GM21367 (cell line): ENCODE data around the gene CTAGE1.
"Not testable (repeated sequence)": the region's sequence is repeated elsewhere in the genome, so short reads cannot be mapped to it uniquely, and the experiment has no call there.

Source experiments
- ATAC-seq: cut with Tn5 transposase; IDR thresholded peaks from one replicate; pipeline ENCODE4 v1.9.1; 2021; ENCODE audit not compliant: unreplicated experiment

CTAGE1 gene

DNA sequence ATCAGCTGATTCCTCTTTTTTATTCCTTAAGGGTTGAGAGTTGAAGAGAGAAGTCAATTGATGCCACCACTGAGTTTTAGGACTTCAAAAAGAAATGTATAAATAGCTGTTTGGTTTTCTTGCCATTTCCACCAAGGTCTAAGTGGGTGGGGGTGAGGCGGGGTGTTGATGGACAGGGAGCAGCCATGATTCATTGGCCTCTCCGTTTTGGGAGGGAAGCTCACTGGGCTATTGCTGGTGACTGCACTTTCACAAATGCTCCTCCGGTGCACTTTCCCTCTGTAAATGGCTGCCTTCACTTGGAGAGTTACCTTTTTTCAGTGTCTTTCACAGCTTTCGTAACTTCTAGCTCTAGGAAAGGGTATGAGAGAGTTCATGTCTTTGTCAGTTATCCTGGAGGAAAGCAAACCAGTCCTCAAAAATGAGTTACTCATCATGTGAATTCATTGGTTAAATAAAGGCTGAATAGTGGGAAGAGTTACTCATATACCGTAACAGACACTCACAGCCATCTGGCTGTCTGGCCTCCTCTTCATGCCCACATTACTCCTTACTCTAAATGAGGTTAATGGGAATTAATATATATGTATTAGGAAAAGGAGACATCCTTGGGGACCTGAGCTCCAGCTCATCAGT lies 17.4 kb upstream of the CTAGE1 start:
- ATAC-seq: no peak

DNA sequence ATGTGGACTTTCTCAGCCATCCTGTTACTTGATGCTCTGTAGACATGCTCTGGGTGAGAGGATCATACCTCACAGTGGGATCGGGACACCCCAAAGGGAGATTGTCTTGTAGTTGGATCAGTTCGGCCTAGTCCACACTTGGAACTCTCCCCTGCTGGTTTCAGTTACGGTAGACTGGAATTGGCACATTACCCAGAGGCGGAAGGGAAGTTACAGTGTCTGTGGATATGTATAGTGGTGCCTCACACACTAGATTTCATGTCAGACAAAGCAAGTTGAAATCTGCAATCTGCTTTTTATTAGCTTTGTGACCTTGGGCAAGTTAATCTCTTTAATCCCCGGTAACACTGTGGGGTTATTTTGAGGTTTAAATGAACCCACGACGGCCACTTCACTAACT lies 16.2 kb upstream of the CTAGE1 start:
- no peak for ATAC-seq

DNA sequence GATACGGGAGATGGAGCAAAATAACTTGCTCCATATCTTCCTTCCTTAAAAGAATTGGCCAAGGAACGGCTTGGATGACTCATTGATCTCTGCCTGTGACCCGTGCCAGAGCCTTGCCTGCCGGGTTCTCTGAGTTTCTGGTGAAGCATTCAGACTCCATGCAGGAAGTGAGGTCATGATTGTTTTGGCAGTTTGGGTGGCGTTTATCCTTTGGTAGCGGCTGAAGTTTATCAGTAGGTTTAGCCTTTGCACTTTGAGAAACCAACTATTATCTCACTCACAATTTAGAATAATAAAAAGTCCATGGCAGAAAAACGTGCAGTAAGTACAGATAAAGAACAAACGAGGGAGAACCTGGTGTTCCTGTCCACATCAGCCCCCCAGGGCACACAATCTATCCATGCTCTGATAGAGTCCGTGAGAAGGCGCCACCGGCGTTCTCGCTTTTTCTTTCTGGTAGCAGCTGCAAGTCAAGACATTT lies 15.0 kb upstream of the CTAGE1 start:
- ATAC-seq: no peak

DNA sequence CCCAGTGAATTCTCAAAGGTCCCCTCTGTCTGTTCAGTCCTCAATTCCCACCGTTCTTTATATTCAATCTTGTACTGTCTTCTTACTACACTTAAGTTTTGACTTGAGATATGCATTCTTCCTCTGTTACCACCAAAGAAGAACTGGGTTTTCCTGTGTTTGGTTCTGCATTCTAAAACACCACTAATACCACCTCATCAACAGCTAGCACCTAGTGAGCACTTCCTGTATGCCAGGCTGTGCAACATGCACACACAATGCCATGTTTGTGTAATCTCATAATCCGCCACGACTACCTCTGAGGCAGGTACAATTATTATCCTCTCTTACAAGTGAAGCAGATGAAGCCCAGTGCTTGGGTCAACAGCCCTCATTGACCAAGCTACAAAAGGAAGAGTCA lies 11.8 kb upstream of the CTAGE1 start:
- ATAC-seq: no peak

DNA sequence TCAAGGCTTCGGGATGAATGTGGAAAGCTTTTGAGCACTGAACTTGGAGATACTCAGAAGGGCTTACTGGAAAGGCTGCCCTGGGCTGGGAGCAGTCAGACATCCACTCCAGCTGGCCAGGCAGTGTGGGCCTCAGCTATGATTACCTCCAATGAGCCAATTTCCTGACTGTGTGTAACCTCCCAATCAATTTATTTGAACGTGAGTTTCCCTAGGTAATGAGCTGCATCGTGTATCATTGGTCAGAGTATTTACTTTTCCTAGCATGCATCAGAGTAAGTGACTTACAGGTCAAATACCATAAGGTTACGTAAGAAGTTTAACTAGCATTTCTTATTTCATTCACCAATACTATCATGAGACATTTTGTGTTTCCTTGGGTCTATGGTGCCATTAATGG lies 11.0 kb upstream of the CTAGE1 start:
- no peak for ATAC-seq

DNA sequence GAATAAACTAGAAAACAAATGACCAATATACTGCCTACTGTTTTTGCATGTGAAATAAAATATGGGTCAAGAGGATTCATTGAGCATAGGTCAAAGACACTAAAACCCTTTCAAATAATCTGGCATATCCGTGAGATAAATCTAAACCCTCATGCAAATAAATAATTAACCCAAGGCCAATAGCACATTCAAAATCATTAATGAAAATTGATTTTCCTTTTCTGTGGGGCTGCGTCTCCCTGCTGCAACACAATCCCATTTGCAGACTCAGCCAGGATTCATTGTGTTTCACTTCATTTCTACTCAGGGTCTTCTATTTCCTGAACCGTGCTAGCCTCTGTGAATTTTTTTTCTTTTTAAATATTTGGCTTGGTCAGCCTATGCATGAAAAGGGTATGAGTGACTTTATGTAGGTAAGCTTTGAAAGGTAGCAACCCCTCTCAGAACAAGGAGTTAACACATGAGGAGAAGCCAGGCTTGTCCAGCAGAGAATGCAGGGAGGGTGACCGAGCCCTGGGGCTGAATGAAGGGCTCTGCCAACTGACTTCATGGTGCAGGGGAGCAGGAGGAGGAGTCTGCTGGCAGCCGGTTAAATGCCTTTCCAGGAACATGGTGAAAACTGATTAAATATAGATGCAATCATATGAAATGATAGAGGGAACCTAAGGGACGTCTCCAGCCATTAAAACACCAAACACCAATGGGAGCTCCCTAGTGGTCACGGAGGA lies 10.3 kb upstream of the CTAGE1 start:
- no peak for ATAC-seq

GRCh38 chr18:22424565-22424963 lies 6.8 kb upstream of the CTAGE1 start:
- no peak for ATAC-seq

DNA sequence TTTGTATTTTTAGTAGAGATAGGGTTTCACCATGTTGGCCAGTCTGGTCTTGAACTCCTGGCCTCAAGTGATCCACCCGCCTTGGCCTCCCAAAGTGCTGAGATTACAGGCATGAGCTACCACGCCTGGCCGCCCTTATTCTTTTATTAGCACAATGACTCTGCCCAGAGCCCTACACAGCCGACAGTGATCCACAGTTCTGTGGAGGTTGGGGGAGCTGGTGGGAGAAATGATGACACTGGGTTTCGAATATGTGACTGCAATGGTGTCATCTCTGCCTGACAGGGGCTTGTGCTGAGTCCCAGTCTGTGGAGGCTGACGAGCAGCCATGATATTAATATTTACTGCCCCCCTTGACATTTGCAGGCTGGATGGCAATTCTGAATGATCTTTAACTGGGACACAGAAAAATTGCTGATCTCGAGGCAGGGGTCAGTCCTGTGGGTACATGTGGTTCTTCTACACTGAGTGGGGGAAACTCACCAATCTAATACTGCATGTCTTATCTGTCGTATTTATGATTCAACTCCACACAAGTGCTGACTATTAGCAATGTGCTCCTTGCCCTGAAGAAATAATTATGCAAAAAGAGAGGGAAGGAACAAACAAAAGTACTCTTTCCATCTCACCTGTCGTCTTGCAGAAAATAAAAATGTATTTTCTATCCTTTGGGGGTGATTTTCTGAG lies 6.3 kb upstream of the CTAGE1 start:
- ATAC-seq: no peak

DNA sequence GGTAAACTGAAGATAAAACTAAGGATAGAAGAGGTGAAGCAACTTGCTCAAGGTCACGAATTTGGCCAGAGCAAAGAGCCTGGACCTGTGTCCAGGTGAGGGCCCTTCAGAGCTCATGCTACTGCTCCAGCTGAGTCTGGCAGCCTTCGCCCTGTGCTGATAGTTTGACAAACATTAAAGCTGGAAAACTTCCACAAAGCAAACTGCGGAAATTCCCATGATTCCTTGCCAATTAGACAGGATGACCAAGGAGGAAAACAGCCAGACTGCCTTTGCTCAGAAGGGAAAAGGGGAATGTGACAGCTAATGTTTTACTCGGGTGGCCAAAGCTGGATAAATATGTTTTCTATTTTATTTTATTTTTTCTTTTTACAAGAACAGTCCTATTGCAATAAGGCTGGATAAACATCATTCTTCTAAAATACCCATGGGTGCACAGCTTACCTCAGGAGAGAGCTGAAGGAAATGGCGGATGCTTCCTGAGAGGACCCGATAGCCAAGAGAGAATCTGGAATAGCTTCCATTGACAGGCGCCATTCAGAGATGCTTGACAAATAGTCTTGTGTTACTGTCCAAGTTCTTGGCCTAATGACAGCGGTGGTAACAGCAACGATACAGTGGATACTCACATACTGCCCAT lies 5.3 kb upstream of the CTAGE1 start:
- ATAC-seq: no peak

GRCh38 chr18:22420652-22421051 lies 2.9 kb upstream of the CTAGE1 start:
- ATAC-seq: no peak

DNA sequence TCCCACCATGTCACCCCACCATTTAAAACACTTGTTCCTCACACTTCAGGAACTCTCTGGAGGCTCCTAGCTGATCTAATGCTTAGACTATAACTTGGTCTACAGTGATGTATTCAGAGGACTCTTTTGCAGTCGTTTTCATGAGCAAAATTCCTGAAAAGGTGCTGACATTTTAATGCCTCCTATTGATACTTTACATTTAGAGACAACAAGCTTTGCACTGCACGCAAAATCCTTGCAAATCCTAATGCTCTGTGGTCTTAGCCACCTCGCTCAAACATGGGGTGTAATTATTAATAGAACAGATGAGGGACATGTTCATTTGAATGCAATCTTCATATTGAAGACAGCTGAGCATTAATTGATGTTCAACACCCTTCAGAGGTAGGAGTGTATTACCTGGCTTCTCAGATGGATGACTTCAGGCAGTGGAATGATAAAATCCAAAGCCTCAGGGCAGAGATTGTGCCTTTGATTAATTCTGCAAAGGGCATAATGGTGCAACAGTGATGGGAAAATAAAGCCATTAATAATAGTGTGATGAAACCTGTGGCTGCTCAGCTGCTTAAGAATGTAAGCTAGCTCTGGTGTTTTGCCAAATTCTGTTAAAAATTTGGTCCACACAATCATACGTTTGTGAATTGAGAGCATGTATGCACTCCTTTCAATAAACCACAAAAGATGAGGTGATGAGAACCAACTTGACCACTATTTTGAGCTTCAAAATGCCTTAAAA lies 5.4 kb downstream of the CTAGE1 start:
- no peak for ATAC-seq

DNA sequence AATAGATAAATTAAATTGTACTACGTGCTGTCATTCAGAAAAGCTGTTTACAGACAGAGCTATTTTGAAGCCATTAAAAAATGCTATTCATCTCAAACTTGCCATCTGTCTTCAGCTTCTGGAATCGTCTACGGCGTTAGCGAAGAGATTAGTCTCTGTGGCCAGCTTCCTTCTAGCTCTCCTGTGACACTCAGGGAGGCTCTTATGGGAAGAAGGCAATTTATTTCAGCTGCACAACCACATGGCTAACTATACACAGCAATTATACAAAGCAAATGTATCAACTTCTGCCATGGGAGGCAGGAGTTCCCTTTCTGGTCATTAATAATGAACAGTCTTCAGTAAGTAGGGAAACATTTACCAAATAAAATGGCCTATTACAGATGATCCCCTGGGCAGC lies 6.3 kb downstream of the CTAGE1 start:
- ATAC-seq: no peak

DNA sequence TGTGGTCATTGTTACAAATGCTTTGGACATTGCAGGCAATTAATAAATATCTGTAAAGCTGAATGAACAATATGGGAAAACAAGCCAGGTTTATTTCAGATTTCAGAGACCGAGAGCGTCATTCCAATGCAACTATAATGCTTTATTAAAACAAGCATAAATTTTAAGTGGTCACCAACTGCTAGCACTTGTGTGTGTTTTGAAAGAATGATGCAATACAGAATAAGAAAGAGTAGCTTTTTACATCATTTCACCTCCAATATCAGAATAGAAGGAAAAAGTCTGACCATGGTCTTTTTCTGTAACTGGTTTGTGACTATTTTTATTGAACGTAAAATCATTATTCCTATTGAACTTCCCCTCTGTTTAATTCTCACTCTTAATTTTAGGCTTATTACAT lies 7.6 kb downstream of the CTAGE1 start:
- ATAC-seq: no peak

DNA sequence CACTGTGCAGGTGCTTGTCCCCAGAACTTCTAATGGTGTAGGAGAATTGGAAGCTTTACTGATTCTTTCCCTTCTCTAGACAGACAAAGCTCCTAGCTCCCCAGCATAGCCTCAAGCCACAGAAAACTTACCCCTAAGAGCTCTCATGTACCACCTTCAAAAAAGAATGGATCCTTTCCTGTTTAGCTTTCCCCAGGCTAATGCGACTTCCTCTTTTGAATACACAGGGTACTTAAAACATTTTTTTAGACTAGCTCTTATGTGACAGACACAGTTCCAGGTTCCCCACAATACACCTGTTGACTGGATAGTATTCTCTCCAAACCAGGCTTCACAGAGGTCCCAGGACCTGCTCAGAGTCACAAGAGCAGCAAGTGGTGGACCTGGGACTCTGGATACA lies 8.3 kb downstream of the CTAGE1 start:
- no peak for ATAC-seq

- no peak for ATAC-seq
Observed at GRCh38 chr18:22408059-22408458, 9.7 kb downstream of the CTAGE1 start.

GRCh38 chr18:22405142-22405541 lies 12.6 kb downstream of the CTAGE1 start:
- ATAC-seq: no peak

- no peak for ATAC-seq
Observed at GRCh38 chr18:22403950-22404349, 13.8 kb downstream of the CTAGE1 start.

- ATAC-seq: no peak
Observed at GRCh38 chr18:22399949-22400348, 17.8 kb downstream of the CTAGE1 start.

DNA sequence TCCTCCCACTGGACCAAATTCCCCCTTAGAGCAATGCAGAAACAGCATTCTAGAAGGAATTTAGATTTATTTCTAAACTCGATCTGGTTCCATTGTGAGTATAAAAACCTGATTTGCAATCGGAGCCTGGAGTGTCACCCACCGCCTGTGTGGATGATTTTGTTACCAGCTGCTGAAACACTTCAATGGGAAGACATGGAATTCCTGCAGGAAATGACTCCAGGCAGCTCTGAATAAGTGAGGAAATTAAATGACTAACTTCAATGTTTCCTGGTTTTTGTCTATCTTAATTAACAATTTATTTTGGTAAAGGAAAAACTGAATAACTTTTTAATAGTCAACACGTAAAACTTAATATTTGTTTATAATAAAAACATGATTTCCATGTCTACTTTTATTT lies 19.3 kb downstream of the CTAGE1 start:
- ATAC-seq: no peak

DNA sequence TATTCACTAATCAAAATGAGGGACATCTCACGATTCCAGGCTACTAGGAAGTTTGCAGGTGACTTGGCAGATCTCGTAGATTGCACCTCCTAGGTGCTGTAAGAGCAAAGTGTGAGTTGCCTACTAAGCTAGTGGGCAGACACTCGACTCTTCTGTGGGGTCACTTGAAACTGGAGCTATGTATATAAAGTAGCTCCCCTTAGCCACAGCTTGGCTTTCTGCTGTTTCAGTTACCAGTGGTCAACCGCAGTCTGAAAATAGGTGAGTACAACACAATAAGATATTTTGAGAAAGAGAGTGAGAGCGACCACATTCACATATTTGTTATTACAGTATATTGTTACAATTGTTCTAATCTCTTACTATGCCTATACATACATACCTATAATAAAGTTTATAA lies 23.3 kb downstream of the CTAGE1 start:
- no peak for ATAC-seq

DNA sequence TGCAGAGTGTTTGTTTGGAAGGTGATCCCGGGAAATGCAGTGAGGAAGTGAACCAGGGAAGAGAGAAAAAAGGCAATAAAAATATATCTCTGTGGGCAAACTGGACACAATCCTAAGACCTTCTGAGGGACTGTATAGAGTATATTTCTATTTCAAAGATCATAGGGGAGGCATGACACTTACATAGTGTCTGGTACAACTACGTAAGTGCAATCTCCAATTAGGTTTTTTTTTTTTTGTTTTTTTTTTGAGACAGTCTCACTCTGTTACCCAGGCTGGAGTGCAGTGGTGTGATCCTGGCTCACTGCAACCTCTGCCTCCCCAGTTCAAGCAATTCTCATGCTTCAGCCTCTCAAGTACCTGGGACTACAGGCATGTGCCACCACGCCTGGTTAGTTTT lies 24.6 kb downstream of the CTAGE1 start:
- not testable (repeated sequence) for ATAC-seq
